NCI-H82 treated with DMSO at 0.1 percent for 48 hours (cell line): ENCODE results near the gene ERFL.
"Not testable (repeated sequence)": the region's sequence is repeated elsewhere in the genome, so short reads cannot be mapped to it uniquely, and the experiment has no call there.

Source experiments
- DNase-seq: peaks from one replicate; lab custom pipeline; 2025; ENCODE audit not compliant: unreplicated experiment; lab: John Stamatoyannopoulos, UW

ERFL gene

DNA sequence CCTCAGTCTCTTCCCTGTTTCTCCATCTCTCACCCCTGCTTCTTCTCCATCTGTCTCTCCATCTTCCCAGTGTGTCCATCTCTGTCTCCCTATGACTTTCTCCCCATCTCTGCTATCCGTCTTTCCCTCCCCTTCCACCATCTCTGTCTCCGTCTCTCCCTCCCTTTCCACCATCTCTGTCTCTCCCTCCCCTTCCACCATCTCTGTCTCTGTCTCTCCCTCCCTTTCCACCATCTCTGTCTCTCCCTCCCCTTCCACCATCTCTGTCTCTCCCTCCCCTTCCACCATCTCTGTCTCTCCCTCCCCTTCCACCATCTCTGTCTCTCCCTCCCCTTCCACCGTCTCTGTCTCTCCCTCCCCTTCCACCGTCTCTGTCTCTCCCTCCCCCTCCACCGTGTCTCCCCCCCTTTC, 13.8 kb downstream of the ERFL start:
- not testable (repeated sequence) for DNase-seq

DNA sequence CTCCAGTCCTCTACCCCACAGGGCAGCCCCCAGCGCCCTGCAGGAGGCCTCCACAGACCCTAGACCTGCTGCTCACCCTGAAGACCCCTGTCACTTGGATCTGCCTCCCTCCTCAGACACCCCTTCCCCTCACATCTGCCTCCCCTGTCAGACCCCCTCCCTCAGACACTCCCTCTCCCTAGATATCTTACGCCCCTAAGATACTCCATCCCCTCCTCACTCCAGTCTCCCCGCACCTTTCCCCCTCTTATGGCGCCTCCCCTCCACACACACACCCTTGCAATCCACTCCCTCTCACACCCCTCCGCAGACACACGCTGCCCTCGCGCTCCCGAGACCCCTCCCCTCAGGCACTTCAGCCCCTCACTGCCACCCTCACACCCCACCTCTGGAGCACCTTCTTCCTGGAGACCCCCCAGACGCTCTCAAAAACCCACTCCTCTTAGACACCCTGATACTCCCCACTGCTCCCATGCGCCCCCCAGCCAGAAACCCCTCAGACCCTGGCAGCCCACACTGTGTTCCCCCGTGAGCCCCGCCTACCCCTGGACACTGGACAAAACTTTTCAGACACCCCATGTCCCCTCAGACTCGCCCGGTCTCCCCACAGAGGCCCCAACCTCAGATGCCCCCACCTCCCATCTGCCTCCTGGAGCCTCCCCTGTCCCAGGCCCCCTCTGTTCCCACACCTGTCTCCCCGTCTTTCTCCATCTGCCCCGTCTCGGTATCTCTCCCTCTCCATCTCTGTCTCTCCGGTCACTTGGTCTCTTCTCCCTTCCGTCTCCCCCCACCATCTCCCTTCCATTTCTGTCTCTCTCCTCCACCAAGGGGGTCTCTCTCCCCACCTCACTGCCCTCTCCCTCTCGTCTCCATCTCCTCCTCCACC, 14.5 kb downstream of the ERFL start:
- no peak for DNase-seq

DNA sequence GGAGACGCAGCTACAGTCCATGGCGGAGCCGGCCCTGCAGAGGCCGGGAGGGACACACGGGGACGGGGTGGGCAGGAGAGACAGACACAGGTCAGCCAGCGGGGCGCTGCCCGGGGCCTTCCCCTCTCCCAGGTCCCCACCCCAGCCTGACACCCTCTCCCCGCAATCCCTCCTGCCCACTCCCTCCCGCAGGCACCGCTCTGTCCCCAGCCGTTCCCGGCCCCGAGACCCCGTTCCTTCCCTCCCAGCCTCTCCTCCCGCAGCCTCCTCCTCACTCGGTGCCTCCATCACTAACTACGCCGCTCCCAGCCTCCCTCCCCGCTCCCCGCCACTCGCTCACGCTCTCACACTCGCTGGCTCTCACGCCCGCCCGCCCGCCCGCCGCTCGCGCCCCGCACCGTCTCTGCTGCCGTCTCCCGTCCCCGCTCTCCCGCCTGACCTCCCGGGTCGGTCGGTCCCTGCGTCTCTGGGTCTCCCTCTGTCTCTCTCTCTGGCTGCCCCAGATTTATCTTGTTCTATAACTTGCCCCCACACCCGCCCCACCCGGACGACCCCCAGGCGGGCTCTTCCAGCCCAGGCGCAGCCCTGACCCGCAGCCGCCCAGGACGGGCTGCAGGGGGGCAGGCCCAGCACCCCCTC, 15.2 kb downstream of the ERFL start:
- no peak for DNase-seq

- no peak for DNase-seq
These were observed 16.1 kb downstream of the ERFL start for GRCh38 chr19:41911889-41912731.

DNA sequence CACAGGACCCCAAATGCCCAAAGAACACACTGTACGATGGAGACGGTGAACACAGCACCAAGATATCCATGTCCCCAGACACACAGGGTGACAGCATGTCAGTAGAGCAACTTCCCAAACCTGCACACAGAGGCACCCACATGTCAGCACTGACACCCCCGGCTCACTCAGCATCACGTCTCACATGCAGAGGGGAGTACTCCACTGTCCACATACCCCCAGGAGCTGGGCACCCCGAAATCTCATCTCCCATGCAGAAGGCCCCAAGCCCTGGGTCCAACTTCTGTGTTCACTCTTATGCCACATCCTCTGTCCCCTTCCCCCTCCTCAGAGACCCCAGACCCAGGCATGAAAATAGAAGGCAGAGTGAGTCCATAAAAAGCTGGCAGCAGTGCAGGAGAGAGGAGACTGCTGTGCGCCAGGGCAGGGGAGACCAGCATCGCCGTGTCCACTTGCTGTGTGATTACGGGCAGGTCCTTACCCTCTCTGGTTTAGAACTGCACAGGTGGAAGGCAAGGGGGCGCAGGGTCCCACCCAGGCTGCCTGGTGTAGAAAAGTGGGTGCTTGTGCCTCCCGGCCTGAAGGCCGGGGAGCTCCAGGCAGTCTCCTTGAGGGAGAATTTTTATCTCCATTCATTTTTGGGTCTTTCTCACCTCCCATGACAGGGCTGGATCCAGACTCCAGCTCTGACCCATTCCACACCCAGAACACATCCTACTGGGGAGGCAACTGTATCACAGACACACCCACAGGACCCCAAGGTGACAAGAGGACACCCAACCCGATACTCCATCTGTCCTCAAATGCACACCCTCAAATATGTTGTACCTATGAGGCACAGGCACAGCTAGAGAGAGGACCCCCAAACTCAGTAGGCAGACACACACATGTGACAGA, 17.0 kb downstream of the ERFL start:
- DNase-seq, result no peak

DNA sequence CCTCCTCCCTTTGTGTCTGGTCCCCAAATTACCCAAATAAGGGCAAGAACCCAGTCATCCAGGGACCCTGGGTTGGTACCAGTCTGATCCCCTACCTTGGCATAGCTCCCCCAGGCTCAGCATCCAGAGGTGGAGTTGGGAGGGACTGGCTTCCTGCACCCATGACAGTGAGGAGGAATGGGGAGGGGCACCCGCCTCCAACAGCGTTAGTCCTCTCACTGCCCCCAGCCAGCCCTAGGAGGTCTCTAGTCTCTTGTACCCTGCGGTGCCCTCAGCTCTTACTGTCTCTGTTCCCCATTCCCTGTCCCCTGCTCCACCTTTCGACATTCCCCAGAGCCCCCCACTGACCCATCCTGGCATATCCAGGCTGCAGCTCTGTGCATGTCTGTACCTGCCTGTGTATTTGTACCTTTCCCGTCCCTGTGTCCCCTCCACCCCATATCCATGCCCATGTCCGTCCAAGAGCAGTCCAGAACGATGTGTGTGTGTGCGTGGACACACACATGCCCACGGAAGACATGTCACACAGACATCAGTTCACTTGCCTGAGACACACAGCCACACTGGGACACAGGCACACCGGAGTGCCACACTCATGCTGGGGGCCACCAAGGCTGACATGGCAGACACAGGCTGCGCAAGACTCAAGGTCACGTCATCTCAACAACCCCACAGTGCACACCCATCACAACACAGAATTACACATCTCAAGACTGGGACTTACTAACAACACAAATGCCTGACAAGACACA, 17.8 kb downstream of the ERFL start:
- DNase-seq, result no peak

- DNase-seq, result no peak
These were observed 18.5 kb downstream of the ERFL start for GRCh38 chr19:41909706-41910105.

DNA sequence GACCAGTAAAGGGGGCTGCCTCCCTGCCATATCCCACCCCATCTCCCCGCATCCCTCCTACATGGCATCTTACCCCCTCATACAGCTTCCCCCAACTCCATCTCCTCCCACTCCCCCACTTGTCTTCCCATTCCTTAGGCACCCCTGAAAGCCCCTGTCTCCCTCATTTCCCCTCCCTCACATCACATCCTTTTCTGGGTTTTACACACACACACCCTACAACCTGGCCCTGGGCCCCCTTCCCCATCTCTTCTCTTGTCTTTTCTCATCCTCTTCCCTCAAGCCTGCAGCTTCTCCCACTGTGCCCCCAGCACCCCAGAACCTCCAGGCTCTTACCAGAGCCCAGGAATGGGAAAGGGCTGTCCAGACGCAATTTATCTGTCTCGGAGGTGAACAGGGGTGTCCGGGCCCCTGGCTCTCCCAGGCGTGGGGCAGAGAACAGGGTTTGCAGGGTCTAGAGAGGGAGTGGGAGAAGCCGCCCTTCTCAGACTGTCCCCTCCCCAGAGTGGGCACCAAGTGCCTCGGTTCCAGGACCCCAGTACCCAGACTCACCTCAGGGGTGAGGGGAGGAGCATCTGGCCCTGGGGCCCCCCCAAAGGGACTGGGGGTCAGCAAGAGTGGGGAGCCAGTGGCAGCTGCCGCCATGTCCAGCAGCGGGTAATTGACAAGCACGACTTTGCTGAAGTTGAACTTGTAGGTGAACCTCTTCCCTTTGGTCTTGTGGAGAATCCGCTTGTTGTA, 19.4 kb downstream of the ERFL start:
- no peak for DNase-seq

- DNase-seq, result no peak
These were observed 20.1 kb downstream of the ERFL start for GRCh38 chr19:41907994-41908615.

DNA sequence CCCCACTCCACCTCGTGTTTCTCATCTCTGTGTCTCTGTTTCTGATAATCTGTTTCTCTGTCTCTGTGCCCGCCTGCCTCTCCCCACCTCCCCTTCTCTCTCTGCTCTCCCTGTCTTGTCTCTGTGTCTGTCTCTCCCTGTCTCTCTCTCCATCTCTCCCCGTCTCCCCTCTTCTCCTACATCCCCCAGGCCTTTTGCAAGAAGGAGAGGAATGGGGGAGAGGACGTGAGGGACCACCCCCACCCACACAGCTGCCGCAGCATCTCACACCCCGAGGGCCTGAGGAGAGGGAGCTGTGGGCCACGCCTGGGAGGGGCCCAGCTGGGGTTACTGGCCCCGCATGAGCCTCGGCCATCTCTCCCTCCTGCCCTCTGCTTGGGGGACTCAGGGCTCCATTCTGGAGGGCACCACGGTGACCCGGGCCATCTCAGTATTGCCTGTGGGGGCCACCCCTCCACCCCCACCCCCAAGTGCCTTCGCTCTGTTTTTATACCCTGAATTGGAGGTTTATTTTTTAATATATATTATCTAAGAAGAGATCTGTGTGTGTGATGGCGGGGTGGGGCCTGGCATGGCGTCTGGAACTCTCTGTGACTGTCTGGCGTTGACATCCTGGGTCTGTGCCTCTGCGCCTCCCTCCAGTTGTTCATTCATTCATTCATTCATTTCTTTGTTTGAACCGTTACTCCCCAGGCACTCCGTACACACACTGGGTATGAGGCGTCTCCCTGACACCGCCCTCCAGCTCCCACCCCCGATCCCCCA, 21.2 kb downstream of the ERFL start:
- no peak for DNase-seq

GRCh38 chr19:41906271-41906670, 22.0 kb downstream of the ERFL start:
- DNase-seq, result no peak

GRCh38 chr19:41905273-41906002, 22.8 kb downstream of the ERFL start:
- no peak for DNase-seq

DNA sequence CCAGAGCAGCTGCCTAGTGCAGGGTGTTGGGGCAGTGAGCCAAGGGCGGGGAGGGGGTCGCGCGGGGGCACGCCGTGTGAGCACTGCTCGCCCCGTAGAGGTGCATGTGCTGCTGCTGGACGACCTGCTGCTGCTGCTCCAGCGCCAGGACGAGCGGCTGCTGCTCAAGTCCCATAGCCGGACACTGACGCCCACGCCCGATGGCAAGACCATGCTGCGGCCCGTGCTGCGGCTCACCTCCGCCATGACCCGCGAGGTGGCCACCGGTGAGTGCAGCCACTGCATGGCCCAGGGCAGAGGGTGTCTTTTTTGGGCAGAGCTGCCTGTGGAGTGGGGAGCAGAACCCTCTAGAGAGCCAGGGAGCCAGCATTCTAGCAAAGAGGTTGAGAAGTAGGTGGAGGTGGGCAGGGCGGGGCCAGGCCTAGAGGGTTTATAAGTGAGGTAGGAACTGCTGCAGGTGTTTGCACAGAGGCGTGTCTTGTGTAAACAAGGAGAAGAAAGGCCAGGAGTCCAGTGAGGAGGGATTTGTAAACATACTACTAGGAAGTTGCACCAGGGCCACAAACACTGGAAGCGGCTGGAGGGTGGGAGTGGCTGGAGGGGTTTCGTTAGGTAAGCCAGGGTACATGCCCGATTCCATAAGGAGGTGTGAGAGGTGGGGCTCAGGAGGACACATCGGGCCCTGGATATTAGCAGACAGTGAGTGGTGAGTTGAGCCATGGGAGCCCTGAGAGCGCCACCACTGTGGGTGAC, 24.0 kb downstream of the ERFL start:
- no peak for DNase-seq

- no peak for DNase-seq
These were observed 24.9 kb downstream of the ERFL start for GRCh38 chr19:41903193-41903953.

DNA sequence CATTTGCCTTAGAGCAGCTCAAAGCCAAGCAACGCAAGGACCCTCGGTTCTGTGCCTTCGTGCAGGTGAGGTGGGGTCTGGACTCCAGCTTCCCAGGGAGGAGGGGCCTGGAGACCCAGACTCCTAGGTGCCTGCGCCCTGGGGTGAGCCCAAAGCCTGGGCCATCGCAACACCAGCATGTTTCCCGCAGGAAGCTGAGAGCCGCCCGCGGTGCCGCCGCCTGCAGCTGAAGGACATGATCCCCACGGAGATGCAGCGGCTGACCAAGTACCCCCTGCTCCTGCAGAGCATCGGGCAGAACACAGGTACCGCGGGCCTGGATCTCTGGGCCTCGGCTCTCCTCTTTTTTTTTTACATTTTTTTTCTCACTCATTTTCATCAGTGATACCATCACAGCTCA, 25.7 kb downstream of the ERFL start:
- DNase-seq, result no peak
